ENCODE measurements around the gene TSPAN3. TPM values are rescaled to one million over a fixed set of nuclear protein-coding genes. Genes with fewer than 3 reads are reported as not detected.

TSPAN3 gene
- polyA plus RNA-seq, 1 experiment = 344 TPM

- no peak for TF ChIP-seq CTCF (IDR thresholded peaks at IDR 0.05; ENCODE audit: insufficient read depth, low read depth, low read length)
- H3K36me3 ChIP-seq (ENCODE audit: control insufficient read depth, insufficient read depth, low read length) = no peaks in the 10 kb centered on the region
- DNase-seq (ENCODE audit: low read depth) = no peak
- no peak overlapping the region for H3K4me3 ChIP-seq (ENCODE audit: low read depth, low read length)
- POLR2A ChIA-PET = no interaction called here
- H3K27me3 ChIP-seq (ENCODE audit: control insufficient read depth, insufficient read depth, low read length) = no peaks in the 10 kb centered on the region; the same call in 1 of the 2 replicates
- CTCF ChIA-PET = no interaction called here
Observed at GRCh38 chr15:77085297-77085696, 14.4 kb upstream of the TSPAN3 start.

DNA sequence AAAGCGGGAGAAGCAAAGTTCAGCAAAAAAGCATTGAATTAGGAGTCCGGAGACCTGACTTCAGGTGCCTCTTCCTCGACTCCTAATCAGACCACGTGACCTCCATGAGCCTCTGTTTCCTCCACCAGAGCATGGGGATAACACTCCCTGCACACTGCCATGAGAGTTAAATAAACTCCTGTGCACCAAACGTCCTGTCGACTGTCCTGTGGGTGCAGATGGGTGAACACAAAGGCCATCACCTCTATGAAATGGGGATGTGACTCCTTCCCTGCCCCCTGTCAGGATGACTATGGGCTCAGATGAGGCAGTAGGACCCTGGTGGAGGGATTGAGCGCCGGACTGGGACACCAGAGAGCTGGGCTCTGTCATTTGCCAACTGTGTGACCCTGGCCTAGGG lies 13.5 kb upstream of the TSPAN3 start:
- CTCF ChIA-PET = no interaction called here
- TF ChIP-seq CTCF (IDR thresholded peaks at IDR 0.05; ENCODE audit: insufficient read depth, low read depth, low read length) = no peak
- Histone ChIP-seq H3K27me3 (ENCODE audit: control insufficient read depth, insufficient read depth, low read length) (no peaks in the 10 kb centered on the region; the same call in 1 of the 2 replicates), H3K36me3 (ENCODE audit: control insufficient read depth, insufficient read depth, low read length) (no peaks in the 10 kb centered on the region), H3K4me3 (ENCODE audit: low read depth, low read length) (no peak overlapping the region)
- POLR2A ChIA-PET = no interaction called here
- no peak for DNase-seq (ENCODE audit: low read depth)

GRCh38 chr15:77083381-77084160 lies 12.7 kb upstream of the TSPAN3 start:
- CTCF ChIA-PET = interaction anchor here (1.1 to 1.6 kb wide), 2 partner anchors 14 to 24 kb away, joined by 3 to 4 read pairs; no protein-coding TSS in a partner anchor
- no peak for DNase-seq (ENCODE audit: low read depth)
- H3K27me3 ChIP-seq (ENCODE audit: control insufficient read depth, insufficient read depth, low read length) = no peaks in the 10 kb centered on the region; the same call in 1 of the 2 replicates
- no peak for TF ChIP-seq CTCF (IDR thresholded peaks at IDR 0.05; ENCODE audit: insufficient read depth, low read depth, low read length)
- POLR2A ChIA-PET = no interaction called here
- H3K4me3 ChIP-seq (ENCODE audit: low read depth, low read length) = no peak overlapping the region
- no peaks in the 10 kb centered on the region for H3K36me3 ChIP-seq (ENCODE audit: control insufficient read depth, insufficient read depth, low read length)

DNA sequence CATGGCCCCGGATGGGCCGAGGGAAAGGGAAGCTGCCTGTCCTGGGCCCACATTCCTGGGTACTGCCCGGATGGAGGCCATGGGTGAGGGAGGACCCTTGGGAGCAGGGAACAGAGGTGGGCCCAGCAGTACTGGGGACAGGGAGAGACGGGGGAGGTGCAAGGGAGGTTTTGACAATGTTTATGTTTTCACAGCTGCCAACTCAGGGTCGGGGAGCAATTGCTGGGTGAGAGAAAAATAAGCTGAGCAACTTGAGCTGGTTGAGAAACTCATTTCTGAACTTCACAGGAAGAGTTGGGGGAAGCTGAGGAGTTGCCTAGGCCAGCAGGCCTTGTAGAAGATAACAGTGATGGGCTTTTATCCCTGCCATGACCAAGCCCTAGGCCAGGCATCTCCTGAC lies 11.1 kb upstream of the TSPAN3 start:
- DNase-seq (ENCODE audit: low read depth) = no peak
- TF ChIP-seq CTCF (IDR thresholded peaks at IDR 0.05; ENCODE audit: insufficient read depth, low read depth, low read length) = no peak
- Histone ChIP-seq H3K27me3 (ENCODE audit: control insufficient read depth, insufficient read depth, low read length) (no peaks in the 10 kb centered on the region; the same call in 1 of the 2 replicates), H3K36me3 (ENCODE audit: control insufficient read depth, insufficient read depth, low read length) (no peaks in the 10 kb centered on the region), H3K4me3 (ENCODE audit: low read depth, low read length) (no peak overlapping the region)
- CTCF ChIA-PET = interaction anchor here (1.1 to 1.6 kb wide), 2 partner anchors 16 to 25 kb away, joined by 3 to 4 read pairs; no protein-coding TSS in a partner anchor
- POLR2A ChIA-PET = interaction anchor here (0.6 kb wide), 1 partner anchor 547 kb away, joined by 3 read pairs; no protein-coding TSS in a partner anchor

DNA sequence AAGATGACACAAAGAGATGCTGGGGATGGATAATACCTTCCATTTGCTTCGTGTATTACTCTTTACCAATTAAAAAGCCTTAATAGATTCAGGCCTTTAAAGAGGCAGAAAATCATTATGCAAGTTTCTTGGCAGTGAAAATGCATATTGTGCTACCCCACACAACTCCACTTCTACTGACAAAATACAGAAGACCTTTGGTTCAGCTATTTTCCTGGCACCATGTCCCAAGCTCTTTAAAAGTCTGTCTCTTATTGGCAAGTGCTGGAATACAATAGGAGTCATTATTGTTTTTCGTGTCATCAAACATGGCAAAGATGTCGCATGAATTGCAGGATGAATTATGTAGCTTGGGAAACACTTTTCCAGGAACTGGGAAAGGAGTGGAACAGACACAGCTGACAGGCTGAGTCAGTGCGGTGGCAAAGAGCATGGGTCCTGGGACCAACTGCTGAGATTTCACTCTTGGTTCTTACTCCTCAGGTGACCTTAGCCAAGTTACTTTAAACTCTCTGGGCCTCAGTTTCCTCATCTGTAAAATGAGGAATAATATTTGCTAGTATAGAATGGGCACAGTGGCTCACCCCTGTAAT lies 5.5 kb upstream of the TSPAN3 start:
- H3K4me3 ChIP-seq (ENCODE audit: low read depth, low read length) = no peak overlapping the region
- CTCF ChIA-PET = interaction anchor here (1.5 kb wide), 1 partner anchor 467 kb away, joined by 4 read pairs; no protein-coding TSS in a partner anchor
- POLR2A ChIA-PET = no interaction called here
- H3K27me3 ChIP-seq (ENCODE audit: control insufficient read depth, insufficient read depth, low read length) = peaks cover 11% of the 10 kb centered on the region
- DNase-seq (ENCODE audit: low read depth) = no peak
- no peaks in the 10 kb centered on the region for H3K36me3 ChIP-seq (ENCODE audit: control insufficient read depth, insufficient read depth, low read length)
- no peak for TF ChIP-seq CTCF (IDR thresholded peaks at IDR 0.05; ENCODE audit: insufficient read depth, low read depth, low read length)

Data from BJ (cell line).